Left hindlimb (tissue), 1 donor: ENCODE data around the gene CFAP53.

Experiments
- DNase-seq: peaks from one replicate; pipeline ENCODE4 v3.0.0-alpha.2; 2018

CFAP53 gene

GRCh38 chr18:50192995-50193795 is 73.1 kb downstream of the CFAP53 start:
- no peak for DNase-seq

- no peak for DNase-seq
Measured at GRCh38 chr18:50190926-50191325, 75.4 kb downstream of the CFAP53 start.

GRCh38 chr18:50190236-50190635 is 76.1 kb downstream of the CFAP53 start:
- no peak for DNase-seq

- no peak for DNase-seq
Measured at GRCh38 chr18:50189160-50189559, 77.1 kb downstream of the CFAP53 start.

- no peak for DNase-seq
Measured at GRCh38 chr18:50188652-50189051, 77.6 kb downstream of the CFAP53 start.

GRCh38 chr18:50187659-50188058 is 78.6 kb downstream of the CFAP53 start:
- no peak for DNase-seq

GRCh38 chr18:50186385-50186784 is 79.9 kb downstream of the CFAP53 start:
- no peak for DNase-seq

- no peak for DNase-seq
Measured at GRCh38 chr18:50183556-50183955, 82.7 kb downstream of the CFAP53 start.

GRCh38 chr18:50182511-50182910 is 83.8 kb downstream of the CFAP53 start:
- no peak for DNase-seq

- no peak for DNase-seq
Measured at GRCh38 chr18:50181590-50181989, 84.7 kb downstream of the CFAP53 start.

- DNase-seq, result no peak
Measured at GRCh38 chr18:50179465-50179864, 86.8 kb downstream of the CFAP53 start.

GRCh38 chr18:50177294-50177992 is 88.9 kb downstream of the CFAP53 start:
- DNase-seq, result no peak
